ENCODE data around the gene ATP8B3.

Gene ATP8B3

GRCh38 chr19:1812426-1813191, 533 bp upstream of the ATP8B3 start:
- Histone ChIP-seq H3K9me3 (ENCODE audit: insufficient read depth, low read depth, low read length) (no peaks in the 10 kb centered on the region), H3K4me1 (ENCODE audit: insufficient read depth, low read length) (no peaks in the 10 kb centered on the region), H3K27me3 (ENCODE audit: insufficient read depth, low read length) (peaks cover 4% of the 10 kb centered on the region; the same call in 1 of the 2 replicates), H3K36me3 (ENCODE audit: insufficient read depth, low read length) (peaks cover 23% of the 10 kb centered on the region), H3K27ac (ENCODE audit: low read depth, low read length) (peak overlapping the region; percentile 80; the same call in 1 of the 2 replicates), H3K9ac (ENCODE audit: low read depth, low read length) (peak overlapping the region; percentile 53; the same call in 1 of the 2 replicates), H3K4me3 (ENCODE audit: low read length) (peak overlapping the region; percentile 62)
- under 1% methylated on average over 47 of the region's 47 CpGs for WGBS

- no peak overlapping the region for H3K27ac ChIP-seq (ENCODE audit: low read depth, low read length)
- WGBS = 50% methylated on average over 13 of the region's 13 CpGs
- peaks cover 12% of the 10 kb centered on the region for H3K36me3 ChIP-seq (ENCODE audit: insufficient read depth, low read length)
- H3K27me3 ChIP-seq (ENCODE audit: insufficient read depth, low read length) = peaks cover 4% of the 10 kb centered on the region; the same call in 1 of the 2 replicates
- H3K4me1 ChIP-seq (ENCODE audit: insufficient read depth, low read length) = no peaks in the 10 kb centered on the region
- H3K4me3 ChIP-seq (ENCODE audit: low read length) = peak overlapping the region; percentile 51
- no peaks in the 10 kb centered on the region for H3K9me3 ChIP-seq (ENCODE audit: insufficient read depth, low read depth, low read length)
- H3K9ac ChIP-seq (ENCODE audit: low read depth, low read length) = no peak overlapping the region
These were observed 593 bp downstream of the ATP8B3 start for GRCh38 chr19:1811472-1811894.

GRCh38 chr19:1810439-1811160, 1.5 kb downstream of the ATP8B3 start:
- Histone ChIP-seq H3K4me1 (ENCODE audit: insufficient read depth, low read length) (no peaks in the 10 kb centered on the region), H3K9ac (ENCODE audit: low read depth, low read length) (no peak overlapping the region), H3K4me3 (ENCODE audit: low read length) (no peak overlapping the region), H3K36me3 (ENCODE audit: insufficient read depth, low read length) (peaks cover 6% of the 10 kb centered on the region; the same call in 1 of the 2 replicates), H3K27me3 (ENCODE audit: insufficient read depth, low read length) (peaks cover 4% of the 10 kb centered on the region; the same call in 1 of the 2 replicates), H3K9me3 (ENCODE audit: insufficient read depth, low read depth, low read length) (no peaks in the 10 kb centered on the region), H3K27ac (ENCODE audit: low read depth, low read length) (no peak overlapping the region)
- 89% methylated on average over 19 of the region's 19 CpGs for WGBS

- Histone ChIP-seq H3K27me3 (ENCODE audit: insufficient read depth, low read length) (peaks cover 4% of the 10 kb centered on the region; the same call in 1 of the 2 replicates), H3K4me1 (ENCODE audit: insufficient read depth, low read length) (no peaks in the 10 kb centered on the region), H3K9me3 (ENCODE audit: insufficient read depth, low read depth, low read length) (no peaks in the 10 kb centered on the region), H3K27ac (ENCODE audit: low read depth, low read length) (no peak overlapping the region), H3K36me3 (ENCODE audit: insufficient read depth, low read length) (no peaks in the 10 kb centered on the region), H3K4me3 (ENCODE audit: low read length) (no peak overlapping the region), H3K9ac (ENCODE audit: low read depth, low read length) (no peak overlapping the region)
- WGBS = 91% methylated on average over 18 of the region's 18 CpGs
These were observed 2.4 kb downstream of the ATP8B3 start for GRCh38 chr19:1809678-1810077.

GRCh38 chr19:1808395-1808731, 3.7 kb downstream of the ATP8B3 start:
- Histone ChIP-seq H3K27me3 (ENCODE audit: insufficient read depth, low read length) (peaks cover 4% of the 10 kb centered on the region; the same call in 1 of the 2 replicates), H3K27ac (ENCODE audit: low read depth, low read length) (no peak overlapping the region), H3K9me3 (ENCODE audit: insufficient read depth, low read depth, low read length) (no peaks in the 10 kb centered on the region), H3K9ac (ENCODE audit: low read depth, low read length) (no peak overlapping the region), H3K4me3 (ENCODE audit: low read length) (no peak overlapping the region), H3K36me3 (ENCODE audit: insufficient read depth, low read length) (no peaks in the 10 kb centered on the region), H3K4me1 (ENCODE audit: insufficient read depth, low read length) (no peaks in the 10 kb centered on the region)
- WGBS = 93% methylated on average over 2 of the region's 2 CpGs

- H3K27ac ChIP-seq (ENCODE audit: low read depth, low read length) = no peak overlapping the region
- no peaks in the 10 kb centered on the region for H3K4me1 ChIP-seq (ENCODE audit: insufficient read depth, low read length)
- no peak overlapping the region for H3K9ac ChIP-seq (ENCODE audit: low read depth, low read length)
- H3K27me3 ChIP-seq (ENCODE audit: insufficient read depth, low read length) = peaks cover 4% of the 10 kb centered on the region; the same call in 1 of the 2 replicates
- H3K4me3 ChIP-seq (ENCODE audit: low read length) = no peak overlapping the region
- H3K36me3 ChIP-seq (ENCODE audit: insufficient read depth, low read length) = no peaks in the 10 kb centered on the region
- WGBS = 88% methylated on average over 28 of the region's 30 CpGs
- H3K9me3 ChIP-seq (ENCODE audit: insufficient read depth, low read depth, low read length) = no peaks in the 10 kb centered on the region
These were observed 4.2 kb downstream of the ATP8B3 start for GRCh38 chr19:1807695-1808394.

GRCh38 chr19:1807030-1807694, 4.9 kb downstream of the ATP8B3 start:
- WGBS = 86% methylated on average over 28 of the region's 28 CpGs
- no peak overlapping the region for H3K9ac ChIP-seq (ENCODE audit: low read depth, low read length)
- no peaks in the 10 kb centered on the region for H3K4me1 ChIP-seq (ENCODE audit: insufficient read depth, low read length)
- H3K36me3 ChIP-seq (ENCODE audit: insufficient read depth, low read length) = no peaks in the 10 kb centered on the region
- no peaks in the 10 kb centered on the region for H3K9me3 ChIP-seq (ENCODE audit: insufficient read depth, low read depth, low read length)
- no peak overlapping the region for H3K4me3 ChIP-seq (ENCODE audit: low read length)
- H3K27me3 ChIP-seq (ENCODE audit: insufficient read depth, low read length) = peaks cover 4% of the 10 kb centered on the region; the same call in 1 of the 2 replicates
- no peak overlapping the region for H3K27ac ChIP-seq (ENCODE audit: low read depth, low read length)

- Histone ChIP-seq H3K27me3 (ENCODE audit: insufficient read depth, low read length) (no peaks in the 10 kb centered on the region), H3K27ac (ENCODE audit: low read depth, low read length) (no peak overlapping the region), H3K4me1 (ENCODE audit: insufficient read depth, low read length) (no peaks in the 10 kb centered on the region), H3K9me3 (ENCODE audit: insufficient read depth, low read depth, low read length) (no peaks in the 10 kb centered on the region), H3K9ac (ENCODE audit: low read depth, low read length) (no peak overlapping the region), H3K4me3 (ENCODE audit: low read length) (no peak overlapping the region), H3K36me3 (ENCODE audit: insufficient read depth, low read length) (no peaks in the 10 kb centered on the region)
- WGBS = 88% methylated on average over 45 of the region's 45 CpGs
These were observed 5.7 kb downstream of the ATP8B3 start for GRCh38 chr19:1806184-1807029.

GRCh38 chr19:1805401-1806183, 6.5 kb downstream of the ATP8B3 start:
- H3K9me3 ChIP-seq (ENCODE audit: insufficient read depth, low read depth, low read length) = no peaks in the 10 kb centered on the region
- H3K4me1 ChIP-seq (ENCODE audit: insufficient read depth, low read length) = no peaks in the 10 kb centered on the region
- H3K27me3 ChIP-seq (ENCODE audit: insufficient read depth, low read length) = no peaks in the 10 kb centered on the region
- H3K4me3 ChIP-seq (ENCODE audit: low read length) = no peak overlapping the region
- 93% methylated on average over 22 of the region's 24 CpGs for WGBS
- no peak overlapping the region for H3K27ac ChIP-seq (ENCODE audit: low read depth, low read length)
- no peaks in the 10 kb centered on the region for H3K36me3 ChIP-seq (ENCODE audit: insufficient read depth, low read length)
- no peak overlapping the region for H3K9ac ChIP-seq (ENCODE audit: low read depth, low read length)
